Liver (tissue), 9 donors: ENCODE results near the gene FAM169A. TPM values are rescaled to one million over a fixed set of nuclear protein-coding genes. Genes with fewer than 3 reads are reported as not detected.
"Not testable (repeated sequence)": the region's sequence is repeated elsewhere in the genome, so short reads cannot be mapped to it uniquely, and the experiment has no call there.

ENCODE experiments used
- DNase-seq: peaks from one replicate; pipeline ENCODE4 v3.0.0-alpha.2; 2017; ENCODE audit warnings: low spot score
- H3K27ac ChIP-seq, 2 donors: one replicate each; pipeline ENCODE4 v1.7.0; 2013; ENCODE audit warnings: inconsistent platforms in 2 of 2, low read length in 2 of 2, control low read depth in 1 of 2, low read depth in 1 of 2, mild to moderate bottlenecking in 1 of 2
- H3K27me3 ChIP-seq, 4 donors: one replicate each; pipeline versions ENCODE4 v1.6.1 to v1.7.0; 2013; ENCODE audit warnings: low read length in 3 of 4, inconsistent platforms in 1 of 4, mild to moderate bottlenecking in 1 of 4, moderate library complexity in 1 of 4; ENCODE audit not compliant: control insufficient read depth in 4 of 4, insufficient read depth in 4 of 4
- H3K36me3 ChIP-seq, 4 donors: one replicate each; pipeline versions ENCODE4 v1.6.1 to v1.7.0; 2013; ENCODE audit warnings: low read length in 3 of 4, mild to moderate bottlenecking in 3 of 4, low read depth in 1 of 4, moderate library complexity in 1 of 4; ENCODE audit not compliant: control insufficient read depth in 4 of 4, insufficient read depth in 3 of 4
- H3K4me1 ChIP-seq, 4 donors: one replicate each; pipeline versions ENCODE4 v1.6.1 to v1.7.0; 2013; ENCODE audit warnings: low read length in 3 of 4, mild to moderate bottlenecking in 3 of 4, moderate library complexity in 1 of 4; ENCODE audit not compliant: control insufficient read depth in 4 of 4, insufficient read depth in 4 of 4
- H3K4me3 ChIP-seq, 3 donors: one replicate each; pipeline versions ENCODE4 v1.6.1 to v1.7.0; 2013; ENCODE audit warnings: low read length in 3 of 3, control low read depth in 1 of 3, low read depth in 1 of 3, mild to moderate bottlenecking in 1 of 3
- H3K9ac ChIP-seq, 2 donors: one replicate each; pipeline ENCODE4 v1.7.0; 2013; ENCODE audit warnings: low read length in 2 of 2, mild to moderate bottlenecking in 2 of 2, moderate library complexity in 2 of 2, control low read depth in 1 of 2, low read depth in 1 of 2
- H3K9me3 ChIP-seq, 4 donors: one replicate each; pipeline versions ENCODE4 v1.6.1 to v1.7.0; 2013; ENCODE audit warnings: low read length in 3 of 4; ENCODE audit not compliant: control insufficient read depth in 4 of 4
- EGR1 ChIP-seq, 2 donors: IDR thresholded peaks; 2 replicates each; pipeline ENCODE4 v1.6.1; 2016 to 2018; ENCODE audit warnings: antibody characterized with exemption in 2 of 2, low read depth in 2 of 2
- FOXA1 ChIP-seq: IDR thresholded peaks from 2 replicates; pipeline ENCODE4 v1.6.1; 2016; ENCODE audit warnings: antibody characterized with exemption
- FOXA2 ChIP-seq: IDR thresholded peaks from 2 replicates; pipeline ENCODE4 v1.6.1; 2016; ENCODE audit warnings: antibody characterized with exemption
- HNF4G ChIP-seq: IDR thresholded peaks from 2 replicates; pipeline ENCODE4 v1.6.1; 2016; ENCODE audit warnings: antibody characterized with exemption
- RAD21 ChIP-seq, 2 donors: IDR thresholded peaks; 2 replicates each; pipeline ENCODE4 v1.6.1; 2016; ENCODE audit warnings: antibody characterized with exemption in 2 of 2, mild to moderate bottlenecking in 2 of 2
- RXRA ChIP-seq, 2 donors: IDR thresholded peaks; 2 replicates each; pipeline ENCODE4 v1.6.1; 2017 to 2018; ENCODE audit warnings: antibody characterized with exemption in 2 of 2, mild to moderate bottlenecking in 1 of 2
- SP1 ChIP-seq: IDR thresholded peaks from 2 replicates; pipeline ENCODE4 v1.6.1; 2018; ENCODE audit warnings: antibody characterized with exemption, mild to moderate bottlenecking
- TAF1 ChIP-seq: conservative IDR thresholded peaks from 2 replicates; pipeline ENCODE4 v1.6.1; 2016; ENCODE audit warnings: antibody characterized with exemption, mild to moderate bottlenecking
- YY1 ChIP-seq: IDR thresholded peaks from 2 replicates; pipeline ENCODE4 v1.6.1; 2016; ENCODE audit warnings: antibody characterized with exemption, mild to moderate bottlenecking
- WGBS: extraction: QIAGEN DNeasy Blood & Tissue Kit; methylation state at CpG from one replicate; pipeline ENCODE4 v1.1.7; 2013; 5-methylcytosine and 5-hydroxymethylcytosine counted together
- polyA plus RNA-seq, 2 donors: library from polyadenylated mRNA; stranded (reverse) in 1 of 2; unstranded in 1 of 2; fragments of 200-250 nt in 1 of 2; fragments of >200 nt in 1 of 2; fragmentation: Nextera tagmentation in 1 of 2; extraction: Ambion mirVana in 1 of 2; gene quantifications; one replicate each; pipeline versions ENCODE4 v1.2.1 to v1.2.3, GENCODE V29; 2013 to 2015
- total RNA-seq, 2 donors: library from RNA; depleted of rRNA; stranded (reverse); fragments of >200 nt; gene quantifications; one replicate each; pipeline ENCODE4 v1.2.3, GENCODE V29; 2014
- TF ChIP-seq, protein P1 (sequence below): fragments of 150-350 bp; IDR thresholded peaks from 2 replicates; pipeline ENCODE4 v1.5.1; 2017; ENCODE audit warnings: improper control_type of control experiment, low read depth, low read length; ENCODE audit not compliant: missing input control
- TF ChIP-seq, protein P2 (sequence below): IDR thresholded peaks from 2 replicates; pipeline ENCODE4 v1.6.1; 2016; ENCODE audit warnings: antibody characterized with exemption
- TF ChIP-seq, protein P3 (sequence below): IDR thresholded peaks from 2 replicates; pipeline ENCODE4 v1.6.1; 2016; ENCODE audit warnings: antibody characterized with exemption
- donor health status: healthy.
- donor health status: healthy.
- donor health status: healthy.
- donor health status: healthy.
- donor health status: healthy.

FAM169A gene
- total and polyA plus RNA-seq, 4 donors, result 0.58 to 5.0 (median 0.92) TPM

DNA sequence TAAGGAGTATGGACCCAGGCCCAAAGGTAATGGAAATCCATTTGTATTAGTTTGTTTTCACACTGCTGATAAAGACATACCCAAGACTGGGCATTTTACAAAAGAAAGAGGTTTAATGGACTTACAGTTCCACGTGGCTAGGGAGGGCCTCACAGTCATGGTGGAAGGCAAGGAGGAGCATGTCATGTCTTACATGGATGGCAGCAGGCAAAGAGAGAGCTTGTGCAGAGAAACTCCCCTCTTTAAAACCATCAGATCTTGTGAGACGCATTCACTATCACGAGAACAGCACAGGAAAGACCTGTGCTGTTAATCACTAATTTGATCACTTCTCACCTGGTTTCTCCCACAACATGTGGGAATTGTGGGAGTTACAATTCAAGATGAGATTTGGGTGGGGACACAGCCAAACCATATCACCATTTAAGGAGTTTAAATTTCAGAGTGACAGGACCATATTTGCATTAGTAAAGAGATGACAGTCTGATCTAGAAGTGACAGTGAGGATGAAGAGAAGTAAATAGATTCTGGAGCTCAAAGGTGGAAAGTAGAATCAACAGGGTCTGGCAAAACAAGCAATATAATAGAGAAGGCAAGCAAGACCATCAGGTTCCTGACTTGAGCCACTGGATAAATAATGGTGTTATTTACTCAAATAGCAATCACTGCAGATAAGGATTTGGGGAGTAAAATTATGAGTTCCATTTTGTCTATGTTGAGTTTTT is 7.5 kb upstream of the FAM169A start:
- no peaks in the 10 kb centered on the region for H3K36me3 ChIP-seq
- no peak for TF ChIP-seq SP1
- TF ChIP-seq RAD21 (IDR thresholded peaks at IDR 0.05), result no peak
- TF ChIP-seq FOXA2, result no peak
- no peak for TF ChIP-seq FOXA1
- TF ChIP-seq HNF4G, result no peak
- TF ChIP-seq EGR1 (IDR thresholded peaks at IDR 0.05; ENCODE audit: low read depth in 2 of 2), result no peak
- TF ChIP-seq TAF1, result no peak
- 90% methylated on average over 3 of the region's 3 CpGs for WGBS

DNA sequence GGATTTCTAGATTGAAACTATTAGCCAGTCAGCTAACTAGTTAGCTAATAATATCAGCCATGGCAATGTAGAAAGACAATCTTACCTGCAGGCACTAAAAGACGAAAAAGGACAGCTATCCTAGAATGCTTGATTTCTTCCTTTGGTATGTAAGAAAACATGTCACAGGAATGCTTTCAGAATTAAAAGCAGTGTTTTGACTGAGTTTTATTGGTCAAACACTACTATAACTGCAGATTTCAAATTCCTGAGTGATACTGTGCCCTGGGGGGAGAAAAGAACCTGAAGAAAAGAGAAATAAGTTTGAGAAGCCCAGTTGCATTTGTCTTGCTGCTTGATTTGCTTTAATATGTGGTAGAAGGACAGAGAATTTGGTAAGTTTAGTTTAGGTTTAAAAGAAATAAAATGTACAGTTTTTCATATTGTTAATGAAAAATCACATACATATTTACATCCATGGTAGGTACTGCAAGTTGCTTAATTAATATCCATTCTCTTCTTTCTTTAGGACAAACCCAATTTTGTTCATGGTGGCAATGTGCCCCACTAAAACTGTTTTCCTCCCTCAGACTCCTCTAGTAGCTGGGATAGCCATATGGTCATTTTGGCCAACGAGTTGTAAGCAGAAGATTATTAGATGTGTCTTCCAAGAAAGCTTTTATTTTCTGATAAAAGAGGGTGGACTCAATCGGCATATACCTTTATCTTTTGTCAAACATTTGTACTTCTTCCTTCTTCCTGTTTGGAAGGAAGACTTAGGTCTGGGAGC is 4.3 kb upstream of the FAM169A start:
- DNase-seq, result no peak
- TF ChIP-seq TAF1, result no peak
- TF ChIP-seq RXRA (IDR thresholded peaks at IDR 0.05), result no peak
- TF ChIP-seq, protein P1, sequence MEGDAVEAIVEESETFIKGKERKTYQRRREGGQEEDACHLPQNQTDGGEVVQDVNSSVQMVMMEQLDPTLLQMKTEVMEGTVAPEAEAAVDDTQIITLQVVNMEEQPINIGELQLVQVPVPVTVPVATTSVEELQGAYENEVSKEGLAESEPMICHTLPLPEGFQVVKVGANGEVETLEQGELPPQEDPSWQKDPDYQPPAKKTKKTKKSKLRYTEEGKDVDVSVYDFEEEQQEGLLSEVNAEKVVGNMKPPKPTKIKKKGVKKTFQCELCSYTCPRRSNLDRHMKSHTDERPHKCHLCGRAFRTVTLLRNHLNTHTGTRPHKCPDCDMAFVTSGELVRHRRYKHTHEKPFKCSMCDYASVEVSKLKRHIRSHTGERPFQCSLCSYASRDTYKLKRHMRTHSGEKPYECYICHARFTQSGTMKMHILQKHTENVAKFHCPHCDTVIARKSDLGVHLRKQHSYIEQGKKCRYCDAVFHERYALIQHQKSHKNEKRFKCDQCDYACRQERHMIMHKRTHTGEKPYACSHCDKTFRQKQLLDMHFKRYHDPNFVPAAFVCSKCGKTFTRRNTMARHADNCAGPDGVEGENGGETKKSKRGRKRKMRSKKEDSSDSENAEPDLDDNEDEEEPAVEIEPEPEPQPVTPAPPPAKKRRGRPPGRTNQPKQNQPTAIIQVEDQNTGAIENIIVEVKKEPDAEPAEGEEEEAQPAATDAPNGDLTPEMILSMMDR, result no peak
- TF ChIP-seq, protein P2, sequence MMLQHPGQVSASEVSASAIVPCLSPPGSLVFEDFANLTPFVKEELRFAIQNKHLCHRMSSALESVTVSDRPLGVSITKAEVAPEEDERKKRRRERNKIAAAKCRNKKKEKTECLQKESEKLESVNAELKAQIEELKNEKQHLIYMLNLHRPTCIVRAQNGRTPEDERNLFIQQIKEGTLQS, result no peak
- no peak for TF ChIP-seq YY1
- TF ChIP-seq FOXA2, result no peak
- no peak for TF ChIP-seq SP1
- TF ChIP-seq, protein P3, sequence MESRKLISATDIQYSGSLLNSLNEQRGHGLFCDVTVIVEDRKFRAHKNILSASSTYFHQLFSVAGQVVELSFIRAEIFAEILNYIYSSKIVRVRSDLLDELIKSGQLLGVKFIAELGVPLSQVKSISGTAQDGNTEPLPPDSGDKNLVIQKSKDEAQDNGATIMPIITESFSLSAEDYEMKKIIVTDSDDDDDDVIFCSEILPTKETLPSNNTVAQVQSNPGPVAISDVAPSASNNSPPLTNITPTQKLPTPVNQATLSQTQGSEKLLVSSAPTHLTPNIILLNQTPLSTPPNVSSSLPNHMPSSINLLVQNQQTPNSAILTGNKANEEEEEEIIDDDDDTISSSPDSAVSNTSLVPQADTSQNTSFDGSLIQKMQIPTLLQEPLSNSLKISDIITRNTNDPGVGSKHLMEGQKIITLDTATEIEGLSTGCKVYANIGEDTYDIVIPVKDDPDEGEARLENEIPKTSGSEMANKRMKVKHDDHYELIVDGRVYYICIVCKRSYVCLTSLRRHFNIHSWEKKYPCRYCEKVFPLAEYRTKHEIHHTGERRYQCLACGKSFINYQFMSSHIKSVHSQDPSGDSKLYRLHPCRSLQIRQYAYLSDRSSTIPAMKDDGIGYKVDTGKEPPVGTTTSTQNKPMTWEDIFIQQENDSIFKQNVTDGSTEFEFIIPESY, result no peak
- Histone ChIP-seq H3K9ac (no peak overlapping the region), H3K9me3 (no peaks in the 10 kb centered on the region), H3K27ac (no peak overlapping the region), H3K4me3 (no peak overlapping the region), H3K4me1 (peaks cover 2 to 12% (median 7%) of the 10 kb centered on the region in 4 donors), H3K27me3 (no peaks in the 10 kb centered on the region), H3K36me3 (no peaks in the 10 kb centered on the region)
- 81% methylated on average over 3 of the region's 3 CpGs for WGBS

More for the DNA sequence above, 7.5 kb upstream of the FAM169A start:
- Histone ChIP-seq H3K4me1 (peaks cover 7 to 20% (median 9%) of the 10 kb centered on the region in 4 donors), H3K27ac (no peak overlapping the region), H3K27me3 (no peaks in the 10 kb centered on the region), H3K9ac (no peak overlapping the region), H3K4me3 (no peak overlapping the region), H3K9me3 (no peaks in the 10 kb centered on the region)
- no peak for DNase-seq

DNA sequence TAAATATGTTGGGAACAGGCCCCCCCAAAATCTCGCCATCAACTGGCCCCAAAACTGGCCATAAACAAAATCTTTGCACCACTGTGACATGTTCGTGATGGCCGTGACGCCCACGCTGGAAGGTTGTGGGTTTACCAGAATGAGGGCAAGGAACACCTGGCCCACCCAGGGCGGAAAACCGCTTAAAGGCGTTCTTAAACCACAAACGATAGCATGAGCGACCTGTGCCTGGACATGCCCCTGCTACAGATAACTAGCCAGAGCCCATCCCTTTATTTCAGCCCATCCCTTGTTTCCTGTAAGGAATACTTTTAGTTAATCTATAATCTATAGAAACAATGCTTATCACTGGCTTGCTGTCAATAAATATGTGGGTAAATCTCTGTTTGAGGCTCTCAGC is 3.2 kb upstream of the FAM169A start:
- 90% methylated on average over 10 of the region's 10 CpGs for WGBS
- not testable (repeated sequence) for H3K27ac ChIP-seq

More for the DNA sequence above, 3.2 kb upstream of the FAM169A start:
- H3K4me1 ChIP-seq, result peaks cover 4 to 19% (median 13%) of the 10 kb centered on the region in 4 donors
- H3K4me3 ChIP-seq, H3K9me3 ChIP-seq, H3K27me3 ChIP-seq, DNase-seq, H3K9ac ChIP-seq, H3K36me3 ChIP-seq: not testable (repeated sequence)
